GM10847 (cell line): ENCODE measurements around the gene ADPGK.

ENCODE experiments used
- POLR2A ChIP-seq: IDR thresholded peaks from 2 replicates; pipeline ENCODE4 v1.6.1; 2011; ENCODE audit not compliant: insufficient read length; ENCODE audit errors: extremely low read depth

The ADPGK gene

GRCh38 chr15:72778796-72779195, 4.8 kb downstream of the ADPGK start:
- TF ChIP-seq POLR2A: no peak

DNA sequence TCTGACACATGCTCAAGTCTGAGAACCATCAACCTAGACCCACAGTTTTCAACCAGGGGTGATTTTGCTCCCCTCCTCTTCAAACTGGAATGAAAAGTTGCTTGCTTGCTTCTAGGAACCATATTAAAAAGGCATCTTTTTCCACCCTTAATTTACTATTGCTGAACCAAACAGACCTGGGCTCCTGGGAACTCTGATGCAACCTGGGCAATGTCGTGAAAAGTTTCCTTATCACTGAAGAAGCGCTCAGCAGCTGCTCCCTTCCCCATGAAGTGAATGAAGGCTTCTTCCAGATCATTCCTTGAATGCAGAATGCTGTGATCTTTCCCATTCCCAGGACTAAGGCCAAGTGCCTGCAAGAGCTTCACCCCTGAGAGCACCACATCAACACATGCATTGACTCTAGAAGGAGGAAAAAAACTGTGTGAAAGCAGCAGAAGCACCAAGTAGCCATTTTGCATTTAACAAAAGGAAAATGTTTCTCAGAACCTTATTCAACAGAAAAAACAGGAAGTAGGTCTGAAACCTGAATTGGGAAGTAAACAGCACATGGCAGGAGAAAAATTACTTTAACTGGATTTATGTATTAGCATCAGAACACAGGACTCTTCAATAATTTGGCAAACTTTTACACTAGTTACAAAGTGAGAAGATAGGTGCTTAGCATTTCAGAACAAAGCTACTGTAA, 8.7 kb downstream of the ADPGK start:
- TF ChIP-seq POLR2A: no peak

- no peak for TF ChIP-seq POLR2A
These were observed 12.2 kb downstream of the ADPGK start for GRCh38 chr15:72771329-72771725.

DNA sequence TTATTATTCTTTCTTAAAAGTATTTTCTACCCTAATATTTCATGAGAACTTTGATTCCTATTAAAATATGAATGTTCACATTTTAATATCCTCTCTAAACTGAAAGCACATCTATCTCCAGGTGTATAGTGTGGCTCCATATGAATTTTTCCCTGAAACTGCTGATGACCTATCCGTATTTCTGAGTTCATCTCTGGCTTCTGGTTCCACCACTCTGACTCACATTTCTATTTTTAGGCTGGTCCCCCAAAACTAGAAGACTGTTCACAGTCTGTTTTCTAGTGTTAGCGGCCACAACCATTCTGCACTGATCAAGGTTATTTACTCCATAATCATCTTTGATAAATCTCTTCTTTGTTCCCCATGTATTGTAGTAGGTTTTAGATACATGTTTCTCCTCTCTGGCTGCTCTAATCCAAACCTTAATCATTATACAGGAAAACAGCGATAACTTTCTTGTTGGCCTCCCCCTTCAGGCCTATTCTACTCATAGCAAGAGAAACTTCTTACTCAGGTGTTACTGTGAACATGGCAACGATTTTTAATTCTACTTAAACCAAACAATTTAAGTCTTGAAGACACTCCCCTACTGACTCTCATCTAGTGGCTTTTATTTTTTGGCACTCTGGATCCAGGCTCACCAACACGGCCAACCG, 12.8 kb downstream of the ADPGK start:
- TF ChIP-seq POLR2A: no peak

DNA sequence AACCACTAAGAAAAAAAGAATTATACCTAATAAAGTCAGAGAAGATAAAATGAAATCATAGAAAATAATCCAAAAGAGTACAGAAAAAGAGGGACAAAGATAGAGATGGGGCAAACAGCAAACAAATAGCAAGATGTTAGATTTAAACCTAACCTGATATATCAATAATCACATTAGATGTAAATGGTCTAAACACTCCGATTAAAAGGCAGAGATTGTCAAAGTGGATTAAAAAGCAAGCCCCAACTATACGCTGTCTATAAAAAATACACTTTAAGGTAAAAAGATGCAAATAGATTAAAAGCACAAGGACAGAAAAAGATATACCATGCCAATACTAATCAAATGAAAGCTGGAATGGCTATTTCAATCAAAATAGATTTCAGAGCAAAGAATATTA, 16.8 kb downstream of the ADPGK start:
- TF ChIP-seq POLR2A: no peak

- TF ChIP-seq POLR2A: no peak
These were observed 17.5 kb downstream of the ADPGK start for GRCh38 chr15:72766025-72766424.

DNA sequence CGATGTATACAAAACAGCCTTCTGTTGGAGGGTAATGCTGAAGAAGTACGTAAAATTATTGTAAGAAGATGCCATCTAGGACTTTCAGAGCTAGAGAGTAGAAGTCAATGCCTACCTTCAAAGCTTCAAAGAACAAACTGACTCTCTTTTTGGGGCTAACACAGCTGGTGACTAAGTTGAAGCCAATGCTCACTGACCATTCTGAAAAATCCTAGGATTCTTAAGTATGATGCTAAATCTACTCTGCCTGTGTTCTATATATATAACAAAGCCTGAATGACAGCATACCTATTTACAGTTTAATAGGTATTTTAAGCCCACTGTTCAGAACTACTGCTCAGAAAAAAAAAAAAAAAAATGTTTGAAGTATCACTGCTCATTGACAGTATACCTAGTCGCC, 18.9 kb downstream of the ADPGK start:
- no peak for TF ChIP-seq POLR2A

DNA sequence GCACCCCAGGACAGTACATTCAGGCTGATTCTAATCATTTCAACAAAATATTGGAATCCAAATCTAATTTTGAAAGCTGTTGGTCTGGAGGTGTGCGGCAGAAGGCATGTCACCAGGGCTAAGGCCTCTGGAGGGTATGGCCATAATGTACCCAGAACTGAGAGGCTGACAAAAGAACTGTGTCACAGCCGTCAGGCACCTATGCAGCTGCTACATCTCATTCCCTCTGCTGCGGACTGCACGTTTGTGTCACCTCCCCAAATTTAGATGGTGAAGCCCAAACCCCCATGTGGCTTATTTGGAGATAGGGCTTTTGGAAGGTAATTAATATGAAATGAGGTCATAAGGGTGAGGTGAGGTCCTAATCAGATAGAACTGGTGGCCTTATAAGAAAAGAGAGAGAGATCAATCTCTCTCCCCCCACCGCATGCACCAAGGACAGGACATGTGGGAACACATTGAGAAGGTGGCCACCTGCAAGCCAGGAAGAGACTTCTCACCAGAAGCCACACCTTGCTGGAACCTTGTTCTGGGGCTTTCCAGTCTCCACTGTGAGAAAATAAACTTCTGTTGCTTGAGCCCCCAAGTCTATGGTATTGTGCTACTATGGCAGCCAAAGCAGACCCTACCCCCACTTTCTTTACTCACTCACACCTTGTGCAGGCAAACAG, 22.8 kb downstream of the ADPGK start:
- no peak for TF ChIP-seq POLR2A

DNA sequence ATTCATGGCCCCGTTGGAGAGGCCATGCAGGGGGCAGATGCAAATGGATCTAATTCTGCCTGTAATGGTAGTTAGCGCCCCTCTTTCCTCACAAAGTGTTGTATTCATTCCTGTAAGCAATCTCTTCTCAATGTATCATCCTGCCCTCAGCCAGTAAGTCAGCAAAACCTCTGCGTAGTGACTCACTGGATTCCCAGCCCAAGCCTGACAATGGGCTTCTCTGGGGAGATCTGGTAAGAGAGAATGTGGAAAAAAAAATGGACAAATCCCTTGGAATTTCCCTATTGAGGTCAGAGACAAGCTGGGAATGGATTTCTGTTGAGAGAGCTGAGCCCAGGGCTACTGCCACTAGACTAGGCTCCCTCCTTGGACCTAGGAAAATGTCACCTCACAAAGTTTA, 25.4 kb downstream of the ADPGK start:
- TF ChIP-seq POLR2A: no peak

DNA sequence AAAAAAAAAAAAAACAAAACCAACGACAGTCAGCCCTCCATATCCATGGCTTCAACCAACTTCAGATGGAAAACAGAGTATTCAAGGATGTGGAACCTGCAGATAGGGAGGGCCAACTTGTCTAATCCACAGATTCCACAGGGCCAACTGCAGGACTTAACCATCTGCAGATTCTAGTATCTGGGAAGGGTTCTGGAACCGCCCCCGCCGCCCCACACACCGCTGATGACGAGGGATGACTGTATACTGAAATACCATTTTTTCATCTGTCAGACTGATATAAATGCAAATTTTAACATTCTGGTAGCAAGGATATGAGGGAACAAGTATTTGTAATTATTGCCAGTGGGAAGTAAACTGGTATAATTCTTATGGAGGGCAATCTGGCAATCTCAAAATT, 29.5 kb downstream of the ADPGK start:
- TF ChIP-seq POLR2A: no peak

GRCh38 chr15:72751751-72752455, 31.7 kb downstream of the ADPGK start:
- TF ChIP-seq POLR2A: no peak

DNA sequence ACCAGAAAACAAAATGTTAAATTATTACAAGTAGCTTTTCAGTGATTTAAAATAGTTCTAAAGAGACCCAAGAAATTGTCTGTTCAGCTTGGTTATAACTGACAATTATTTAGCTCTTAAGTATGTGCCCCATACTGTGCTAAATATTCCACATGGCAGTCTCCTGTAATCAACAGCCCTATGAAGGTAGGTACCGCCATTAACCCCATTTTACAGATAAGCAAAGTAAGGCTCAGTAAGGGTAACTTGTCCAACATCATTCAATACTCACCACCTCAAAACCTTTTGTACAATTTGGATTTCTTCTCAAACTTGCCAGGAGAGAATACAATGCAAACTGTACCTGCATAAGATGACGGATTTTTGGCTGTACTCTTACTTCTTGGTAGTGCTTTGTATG, 33.9 kb downstream of the ADPGK start:
- TF ChIP-seq POLR2A: no peak

GRCh38 chr15:72740219-72740618, 43.3 kb downstream of the ADPGK start:
- TF ChIP-seq POLR2A: no peak

- TF ChIP-seq POLR2A: no peak
These were observed 45.8 kb downstream of the ADPGK start for GRCh38 chr15:72737723-72738122.

DNA sequence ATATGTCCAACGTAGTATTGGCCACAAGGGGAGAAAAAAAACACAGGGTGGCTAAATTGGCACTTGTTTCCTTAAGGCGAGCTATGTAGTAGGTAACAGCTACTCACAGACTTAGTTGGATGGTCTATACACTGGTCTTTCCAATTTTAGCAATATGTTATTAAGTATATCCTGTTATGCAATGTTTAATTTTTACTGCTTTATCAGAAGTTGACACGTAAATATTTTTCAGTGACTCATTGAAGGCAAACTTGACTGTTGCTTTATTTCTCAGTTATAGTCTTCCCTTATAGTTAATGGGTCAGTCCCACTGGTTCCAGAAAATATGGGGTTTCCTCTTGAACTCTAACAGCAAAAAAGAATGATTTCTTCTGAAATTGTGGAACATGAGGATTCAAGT, 46.5 kb downstream of the ADPGK start:
- no peak for TF ChIP-seq POLR2A

DNA sequence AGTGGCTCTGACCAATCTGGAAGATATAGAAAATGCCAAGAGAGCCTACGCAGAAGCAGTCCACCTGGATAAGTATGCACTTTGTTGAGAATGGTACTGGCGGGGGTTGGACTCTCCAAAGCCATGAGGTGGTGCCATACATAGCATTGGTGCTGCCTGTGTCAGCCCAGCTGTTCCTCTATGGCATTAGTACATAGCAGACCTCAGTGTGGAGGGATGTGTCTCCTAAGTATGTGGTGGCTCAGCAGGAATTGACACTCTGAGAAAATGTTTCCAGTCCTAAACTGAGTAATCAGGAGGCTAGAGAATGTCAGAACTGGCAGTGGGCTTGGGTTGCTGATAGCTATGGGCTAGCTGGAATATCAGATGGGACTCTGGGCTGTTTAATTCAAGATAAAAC, 48.4 kb downstream of the ADPGK start:
- no peak for TF ChIP-seq POLR2A
